Activated CD8-positive, alpha-beta memory T cell treated with anti-CD3 and anti-CD28 coated beads, Interleukin-2, amount 50 U/mL, for 24 hours (primary cell): ENCODE results near the gene CNOT10.
"Not testable (repeated sequence)": the region's sequence is repeated elsewhere in the genome, so short reads cannot be mapped to it uniquely, and the experiment has no call there.

ENCODE experiments used
- DNase-seq: peaks from one replicate; pipeline ENCODE4 v3.0.0-alpha.2; 2020; ENCODE audit errors: extremely low read depth

CNOT10 gene

GRCh38 chr3:32757618-32758374 lies 72.8 kb downstream of the CNOT10 start:
- no peak for DNase-seq

- DNase-seq, result no peak
Measured at GRCh38 chr3:32758375-32758753, 73.4 kb downstream of the CNOT10 start.

- no peak for DNase-seq
Measured at GRCh38 chr3:32759342-32759741, 74.4 kb downstream of the CNOT10 start.

- DNase-seq, result no peak
Measured at GRCh38 chr3:32764481-32764880, 79.5 kb downstream of the CNOT10 start.

- no peak for DNase-seq
Measured at GRCh38 chr3:32778389-32778788, 93.4 kb downstream of the CNOT10 start.

GRCh38 chr3:32780071-32780734 lies 95.2 kb downstream of the CNOT10 start:
- DNase-seq, result no peak

- DNase-seq, result no peak
Measured at GRCh38 chr3:32780735-32781210, 95.8 kb downstream of the CNOT10 start.

- DNase-seq, result peak; percentile 32
Measured at GRCh38 chr3:32781211-32781968, 96.4 kb downstream of the CNOT10 start.

- DNase-seq, result not testable (repeated sequence)
Measured at GRCh38 chr3:32781969-32782270, 96.9 kb downstream of the CNOT10 start.

GRCh38 chr3:32782407-32782806 lies 97.4 kb downstream of the CNOT10 start:
- no peak for DNase-seq

GRCh38 chr3:32791833-32792232 lies 106.8 kb downstream of the CNOT10 start:
- no peak for DNase-seq

GRCh38 chr3:32794487-32795308 lies 109.7 kb downstream of the CNOT10 start:
- no peak for DNase-seq

GRCh38 chr3:32796384-32796950 lies 111.5 kb downstream of the CNOT10 start:
- not testable (repeated sequence) for DNase-seq

GRCh38 chr3:32797776-32798175 lies 112.8 kb downstream of the CNOT10 start:
- no peak for DNase-seq

GRCh38 chr3:32801440-32801839 lies 116.5 kb downstream of the CNOT10 start:
- not testable (repeated sequence) for DNase-seq

GRCh38 chr3:32813180-32813579 lies 128.2 kb downstream of the CNOT10 start:
- DNase-seq, result no peak

- DNase-seq, result no peak
Measured at GRCh38 chr3:32814361-32814760, 129.4 kb downstream of the CNOT10 start.

- DNase-seq, result no peak
Measured at GRCh38 chr3:32815841-32816438, 131.0 kb downstream of the CNOT10 start.

GRCh38 chr3:32816439-32817256 lies 131.7 kb downstream of the CNOT10 start:
- no peak for DNase-seq

- no peak for DNase-seq
Measured at GRCh38 chr3:32817257-32817557, 132.2 kb downstream of the CNOT10 start.
